B cell (primary cell): Measurements from ENCODE around the gene TBC1D22A. TPM values are rescaled to one million over a fixed set of nuclear protein-coding genes. Genes with fewer than 3 reads are reported as not detected.

Source experiments
- ATAC-seq: fragments of 200-7000 bp; cut with Tn5 transposase; one replicate; pipeline ENCODE4 v1.10.0; 2021; ENCODE audit warnings: low read depth, mild to moderate bottlenecking, moderate number of reproducible peaks, moderate library complexity
- CTCF ChIA-PET: fragments of 350-600 bp; sonication (Branson Sonifier 250); formaldehyde crosslinking; loops from one replicate; lab custom pipeline; 2021; ENCODE audit warnings: antibody characterized with exemption, inconsistent platforms; lab: Charles Lee
- POLR2A ChIA-PET: fragments of 350-600 bp; sonication (Branson Sonifier 250); formaldehyde crosslinking; loops from one replicate; lab custom pipeline; 2021; ENCODE audit warnings: antibody characterized with exemption; lab: Charles Lee
- DNase-seq: peaks from one replicate; pipeline ENCODE4 v3.0.0; 2013
- H2AFZ ChIP-seq: 2 replicates; pipeline ENCODE4 v1.6.1; 2012; ENCODE audit warnings: mild to moderate bottlenecking, low read depth, low read length; ENCODE audit not compliant: insufficient read depth, poor library complexity, severe bottlenecking
- H3K27ac ChIP-seq, 2 donors: 1 replicate in 1 of 2; 2 replicates in 1 of 2; pipeline ENCODE4 v1.5.1; 2012 to 2013; ENCODE audit warnings: low read length in 2 of 2, mild to moderate bottlenecking in 2 of 2, moderate library complexity in 1 of 2
- H3K27me3 ChIP-seq, 4 experiments: fragments of 200-600 bp in 1 of 4; sonication (generic) in 1 of 4; replicated peaks in 1 of 4; 1 replicate in 2 of 4; 2 replicates in 2 of 4; pipeline versions ENCODE4 v1.6.1 to v1.7.0; 2013 to 2016; ENCODE audit warnings: low read length in 3 of 4, mild to moderate bottlenecking in 2 of 4, mixed read lengths in 1 of 4, moderate library complexity in 1 of 4; ENCODE audit not compliant: insufficient read depth in 4 of 4, control insufficient read depth in 3 of 4; ENCODE audit errors: control extremely low read depth in 1 of 4
- H3K36me3 ChIP-seq, 2 experiments: replicated peaks in 1 of 2; 1 replicate in 1 of 2; 2 replicates in 1 of 2; pipeline versions ENCODE4 v1.6.1 to v1.7.1; 2013; ENCODE audit warnings: low read length in 1 of 2; ENCODE audit not compliant: insufficient read depth in 2 of 2, control insufficient read depth in 1 of 2; ENCODE audit errors: control extremely low read depth in 1 of 2, extremely low read depth in 1 of 2
- H3K4me1 ChIP-seq, 2 donors: fragments of 200-600 bp in 1 of 2; sonication (generic) in 1 of 2; 1 replicate in 1 of 2; 2 replicates in 1 of 2; pipeline versions ENCODE4 v1.5.1 to v1.6.1; 2013 to 2017; ENCODE audit warnings: low read length in 2 of 2; ENCODE audit not compliant: control insufficient read depth in 2 of 2, insufficient read depth in 2 of 2
- H3K4me2 ChIP-seq: replicated peaks from 2 replicates; pipeline ENCODE3; 2012; ENCODE audit warnings: mild to moderate bottlenecking, low read depth, low read length; ENCODE audit not compliant: poor library complexity, severe bottlenecking
- H3K4me3 ChIP-seq, 5 experiments: fragments of 200-600 bp in 1 of 5; sonication (generic) in 1 of 5; 1 replicate in 3 of 5; 2 replicates in 2 of 5; pipeline versions ENCODE4 v1.5.1 to v1.7.0; 2011 to 2016; ENCODE audit warnings: low read length in 4 of 5, mild to moderate bottlenecking in 4 of 5, low read depth in 2 of 5, control low read depth in 1 of 5, moderate library complexity in 1 of 5; ENCODE audit not compliant: insufficient read depth in 1 of 5; ENCODE audit errors: control extremely low read depth in 1 of 5, extremely low read depth in 1 of 5
- H3K79me2 ChIP-seq: fragments of 200-600 bp; sonication (generic); one replicate; pipeline ENCODE4 v1.6.0; 2016; ENCODE audit warnings: low read length; ENCODE audit not compliant: control insufficient read depth, insufficient read depth
- H3K9ac ChIP-seq: fragments of 200-600 bp; sonication (generic); 2 replicates; pipeline ENCODE4 v1.6.1; 2017; ENCODE audit warnings: mild to moderate bottlenecking, low read length, moderate library complexity
- H3K9me3 ChIP-seq, 3 donors: one replicate each; pipeline versions ENCODE4 v1.6.1 to v1.7.1; 2013; ENCODE audit warnings: low read length in 2 of 3; ENCODE audit not compliant: control insufficient read depth in 2 of 3, insufficient read depth in 1 of 3; ENCODE audit errors: control extremely low read depth in 1 of 3
- H4K20me1 ChIP-seq: 2 replicates; pipeline ENCODE4 v1.6.0; 2012; ENCODE audit warnings: mild to moderate bottlenecking, low read length; ENCODE audit not compliant: insufficient read depth, control insufficient read depth, poor library complexity, severe bottlenecking
- H3K27ac Mint-ChIP-seq: one replicate; pipeline ENCODE4 v1.8.0; 2021; ENCODE audit warnings: mixed read lengths
- H3K27me3 Mint-ChIP-seq: one replicate; pipeline ENCODE4 v1.8.0; 2021; ENCODE audit warnings: mixed read lengths
- H3K4me1 Mint-ChIP-seq: one replicate; pipeline ENCODE4 v1.8.0; 2021; ENCODE audit warnings: mixed read lengths
- H3K4me3 Mint-ChIP-seq: one replicate; pipeline ENCODE4 v1.8.0; 2021; ENCODE audit warnings: mixed read lengths
- H3K9me3 Mint-ChIP-seq: one replicate; pipeline ENCODE4 v1.8.0; 2022; ENCODE audit warnings: mixed read lengths; ENCODE audit not compliant: insufficient read depth
- CTCF ChIP-seq: fragments of 200-600 bp; IDR thresholded peaks from one replicate; pipeline ENCODE4 v1.8.0; 2022; ENCODE audit warnings: antibody characterized with exemption, mild to moderate bottlenecking
- EZH2 ChIP-seq: IDR thresholded peaks from 2 replicates; pipeline ENCODE4 v1.6.1; 2012; ENCODE audit warnings: borderline replicate concordance, low read depth, mild to moderate bottlenecking, moderate library complexity, low read length; ENCODE audit not compliant: insufficient read depth, poor library complexity, severe bottlenecking
- WGBS: methylation state at CpG from one replicate; pipeline ENCODE4 v1.1.5; 2013; ENCODE audit warnings: missing lambda C conversion rate; ENCODE audit not compliant: insufficient coverage; 5-methylcytosine and 5-hydroxymethylcytosine counted together
- intact Hi-C: fragments of 100-400 bp; cut with micrococcal nuclease; formaldehyde crosslinking; loops from one replicate; pipeline ENCODE4 v1.10.0; 2022
- polyA plus RNA-seq: library from polyadenylated mRNA; depleted of rRNA; stranded (reverse); fragments of >200 nt; gene quantifications from 2 replicates; pipeline ENCODE4 v1.2.3, GENCODE V29; 2012
- total RNA-seq, 2 donors: library from RNA; stranded (reverse); fragments of 120-200 nt in 1 of 2; gene quantifications; 1 replicate in 1 of 2; 2 replicates in 1 of 2; pipeline versions ENCODE4 v1.2.3 to v1.2.4, GENCODE V29; 2013 to 2022

The TBC1D22A gene
- total and polyA plus RNA-seq, 2 donors (not counting 1 experiment from before 2014, with no cell fraction given): 73.8 to 128 TPM

DNA sequence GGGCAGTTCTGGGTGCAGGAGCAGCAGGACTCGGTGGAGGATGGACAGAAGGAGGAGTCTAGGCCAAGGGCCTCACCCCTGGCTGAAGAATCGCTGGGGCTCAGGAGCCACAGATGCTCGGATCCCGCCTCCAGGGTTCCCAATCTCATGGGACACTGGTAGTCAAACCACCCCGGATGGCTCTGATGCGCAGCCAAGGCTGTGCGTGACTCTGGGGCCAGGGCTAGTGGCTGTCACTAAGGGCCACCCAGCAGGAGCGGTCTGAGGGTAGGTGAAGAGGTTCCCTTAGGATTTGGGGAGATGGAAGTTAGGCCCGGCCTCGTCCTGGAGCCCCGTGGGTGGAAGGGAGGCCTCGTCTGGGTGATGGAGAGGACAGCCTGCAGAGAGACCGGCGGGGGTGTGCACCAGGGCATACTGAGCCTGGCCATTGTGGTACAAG lies 300.6 kb downstream of the TBC1D22A start:
- ChIA-PET POLR2A (no interaction called here), CTCF (no interaction called here)
- Mint-ChIP-seq H3K4me3 (no peak overlapping the region), H3K9me3 (no peaks in the 10 kb centered on the region), H3K4me1 (peaks cover 16% of the 10 kb centered on the region), H3K27me3 (no peaks in the 10 kb centered on the region), H3K27ac (no peak overlapping the region)
- H2AFZ ChIP-seq: no peak overlapping the region
- ATAC-seq: no peak
- no peak overlapping the region for H3K9ac ChIP-seq
- DNase-seq: no peak
- H3K4me2 ChIP-seq: no peak overlapping the region
- H3K27ac ChIP-seq: no peak overlapping the region
- H3K9me3 ChIP-seq: no peaks in the 10 kb centered on the region
- H3K4me1 ChIP-seq: peaks cover 0 to 9% of the 10 kb centered on the region in 2 donors
- peaks cover 0 to 56% of the 10 kb centered on the region in 2 experiments for H3K36me3 ChIP-seq
- peaks cover 63% of the 10 kb centered on the region for H3K79me2 ChIP-seq
- peaks cover 86% of the 10 kb centered on the region for H4K20me1 ChIP-seq
- no peak overlapping the region for H3K4me3 ChIP-seq
- H3K27me3 ChIP-seq: no peaks in the 10 kb centered on the region
- no peak for TF ChIP-seq EZH2
- no peak for TF ChIP-seq CTCF
- intact Hi-C loops: no loop called here
- 91% methylated on average over 14 of the region's 14 CpGs for WGBS

DNA sequence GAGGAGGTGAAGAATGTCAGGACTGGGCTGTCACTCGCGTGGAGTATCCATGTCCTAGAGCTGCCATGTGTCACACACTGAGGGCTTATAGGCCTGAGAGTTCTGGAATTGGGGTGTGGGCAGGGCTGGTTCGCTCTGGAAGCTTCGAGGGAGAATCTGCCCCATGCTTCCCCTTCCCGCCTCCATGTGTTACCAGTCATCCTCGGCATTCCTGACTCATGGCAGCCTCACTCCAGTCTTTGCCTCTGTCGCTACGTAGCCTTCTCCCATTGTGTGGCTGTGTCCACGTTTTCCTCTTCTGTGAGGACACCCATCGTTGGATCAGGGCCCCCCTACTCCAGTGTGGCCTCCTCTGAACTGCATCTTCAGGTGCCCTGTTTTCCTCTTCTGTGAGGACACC lies 301.2 kb downstream of the TBC1D22A start:
- Mint-ChIP-seq H3K4me1 (peaks cover 11% of the 10 kb centered on the region), H3K9me3 (no peaks in the 10 kb centered on the region), H3K4me3 (no peak overlapping the region), H3K27ac (no peak overlapping the region), H3K27me3 (no peaks in the 10 kb centered on the region)
- over 99% methylated on average over 9 of the region's 10 CpGs for WGBS
- CTCF ChIA-PET: no interaction called here
- Histone ChIP-seq H3K4me3 (no peak overlapping the region), H3K9me3 (no peaks in the 10 kb centered on the region), H2AFZ (no peak overlapping the region), H4K20me1 (peaks cover 86% of the 10 kb centered on the region), H3K27ac (no peak overlapping the region), H3K36me3 (peaks cover 0 to 52% of the 10 kb centered on the region in 2 experiments), H3K79me2 (peaks cover 69% of the 10 kb centered on the region), H3K4me1 (peaks cover 0 to 7% of the 10 kb centered on the region in 2 donors), H3K27me3 (no peaks in the 10 kb centered on the region), H3K9ac (no peak overlapping the region), H3K4me2 (no peak overlapping the region)
- no peak for TF ChIP-seq EZH2
- TF ChIP-seq CTCF: no peak
- intact Hi-C loops: no loop called here
- no peak for ATAC-seq
- DNase-seq: no peak
- POLR2A ChIA-PET: no interaction called here
